ENCODE results near the gene COX17. TPM values are rescaled to one million over a fixed set of nuclear protein-coding genes. Genes with fewer than 3 reads are reported as not detected.

Gene COX17
- 44.3 TPM for total RNA-seq

DNA sequence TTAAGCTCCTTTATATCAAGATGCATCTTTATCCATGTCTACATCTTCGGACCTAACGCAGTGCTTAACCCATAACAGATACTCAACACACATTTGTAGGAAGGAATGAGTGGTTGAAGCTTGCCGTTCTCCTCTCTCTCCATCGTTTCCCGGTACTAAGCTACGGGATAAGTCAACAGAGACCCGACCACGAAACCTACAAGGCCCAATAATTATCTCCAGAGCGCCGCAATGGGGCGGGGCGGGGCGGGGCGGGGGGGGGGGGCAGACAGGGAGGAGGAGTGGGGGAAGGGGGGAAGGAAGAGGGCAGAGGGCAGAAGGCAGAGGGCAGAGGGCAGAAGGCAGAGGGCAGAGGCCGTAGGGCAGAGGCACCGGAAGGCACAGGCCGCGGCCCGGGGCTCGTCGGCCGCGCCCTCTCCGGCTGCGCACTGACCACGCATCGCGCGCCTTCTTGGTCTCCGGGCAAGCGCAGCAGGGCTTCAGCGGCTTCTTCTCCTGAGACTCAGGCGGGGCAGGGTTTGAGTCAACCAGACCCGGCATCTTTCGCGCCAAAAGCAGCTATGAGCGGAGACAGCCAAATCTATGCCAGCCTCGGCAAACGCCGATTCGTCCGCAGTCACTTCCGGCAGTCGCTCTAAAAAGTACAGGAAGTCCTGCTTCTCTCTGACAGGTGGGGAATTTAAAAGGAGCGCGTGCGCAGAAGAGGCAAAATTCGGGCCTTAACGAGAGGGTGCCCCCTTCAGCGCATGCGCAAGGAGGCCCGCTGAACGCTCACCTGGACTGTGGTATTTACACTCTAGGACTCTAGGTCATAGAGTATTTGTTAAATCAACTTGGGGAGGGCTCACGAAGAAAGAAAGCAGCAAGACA lies at the start of gene COX17:
COX17 (minus strand) TSS at position 636 of the 870 bp plus-strand sequence; CDS start at position 540, 96 bp downstream.

GRCh38 chr3:119702530-119703527 lies 25.6 kb upstream of the COX17 start, which contains the start of gene CFAP91:
Gene CFAP91, plus strand, starts transcription at chr3:119703022. Its CDS starts 77 bp downstream, at chr3:119703099.

DNA sequence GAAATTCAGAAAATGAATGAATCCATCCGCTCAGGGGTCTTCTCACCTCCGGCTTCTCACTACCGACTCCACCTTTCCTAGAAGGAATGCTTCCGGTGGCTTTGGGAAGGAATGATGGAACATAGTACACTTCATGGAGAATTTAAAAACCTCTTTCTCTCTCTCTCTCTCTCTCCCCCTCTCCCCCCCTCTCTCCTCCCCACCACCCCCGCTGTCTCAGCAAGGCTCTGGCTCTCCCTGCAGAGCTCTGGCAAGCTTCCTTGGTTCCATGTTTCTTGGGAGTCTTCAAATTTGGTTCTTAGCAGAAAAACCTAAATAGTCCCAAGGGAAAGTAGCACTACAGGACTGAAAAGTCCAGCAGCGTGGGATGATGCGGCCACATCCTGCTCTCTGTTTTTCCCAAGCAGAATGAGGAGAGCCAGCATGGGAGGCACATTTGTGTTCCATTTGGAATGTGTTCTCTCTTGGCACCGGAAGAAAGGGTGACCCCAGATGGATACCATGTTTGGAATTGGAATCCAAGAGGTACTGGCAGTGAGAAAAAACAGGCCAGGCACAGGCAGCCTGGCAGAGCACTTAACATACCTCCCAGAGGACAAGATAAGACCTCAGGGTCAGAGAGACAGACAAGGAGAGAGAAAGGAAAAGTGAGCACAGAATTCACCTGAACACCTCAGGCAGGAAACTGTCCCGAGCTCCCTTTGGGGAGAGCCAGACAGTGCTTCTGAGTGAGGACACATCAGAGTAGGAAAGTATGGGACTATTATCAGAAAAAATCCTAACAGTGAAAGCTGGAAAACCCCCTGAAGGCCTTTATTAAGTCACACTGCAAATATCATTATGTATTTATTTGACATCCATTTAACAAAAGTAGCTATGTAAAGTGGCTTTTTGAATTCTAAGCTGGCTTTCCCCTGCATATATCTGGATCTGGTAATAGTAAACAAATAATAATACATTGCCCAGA lies 16.4 kb downstream of the COX17 start, which contains the start of gene POPDC2:
POPDC2 (minus strand) TSS at position 116 of the 967 bp plus-strand sequence. CDS start 166 bp downstream, outside the sequence.

Other genes starting within 250 kb of the COX17 start
- gene TMEM39A, start 213.8 kb downstream of the COX17 start, total RNA-seq: 53.2 TPM
- 15.9 TPM for gene POGLUT1, start 208.4 kb downstream of the COX17 start, total RNA-seq
- gene TIMMDC1, start 178.9 kb downstream of the COX17 start, total RNA-seq: 42.1 TPM
- gene CD80, start 117.8 kb downstream of the COX17 start, total RNA-seq: 0.18 TPM
- gene ADPRH, start 97.9 kb downstream of the COX17 start, total RNA-seq: 7.6 TPM
- gene PLA1A, start 79.5 kb downstream of the COX17 start, total RNA-seq: 3.9 TPM
- 10.5 TPM for gene POPDC2, start 16.8 kb downstream of the COX17 start, total RNA-seq
- 12.7 TPM for gene CFAP91, start 25.6 kb upstream of the COX17 start, total RNA-seq
- 0.47 TPM for gene NR1I2, start 104.7 kb upstream of the COX17 start, total RNA-seq